Activated naive CD4-positive, alpha-beta T cell (primary cell): ENCODE data around the gene THBS2.
"Not testable (repeated sequence)": the region's sequence is repeated elsewhere in the genome, so short reads cannot be mapped to it uniquely, and the experiment has no call there.

Experiments
- DNase-seq, 4 experiments: peaks; one replicate each; lab custom pipeline; 2025; lab: John Stamatoyannopoulos, UW

The THBS2 gene

DNA sequence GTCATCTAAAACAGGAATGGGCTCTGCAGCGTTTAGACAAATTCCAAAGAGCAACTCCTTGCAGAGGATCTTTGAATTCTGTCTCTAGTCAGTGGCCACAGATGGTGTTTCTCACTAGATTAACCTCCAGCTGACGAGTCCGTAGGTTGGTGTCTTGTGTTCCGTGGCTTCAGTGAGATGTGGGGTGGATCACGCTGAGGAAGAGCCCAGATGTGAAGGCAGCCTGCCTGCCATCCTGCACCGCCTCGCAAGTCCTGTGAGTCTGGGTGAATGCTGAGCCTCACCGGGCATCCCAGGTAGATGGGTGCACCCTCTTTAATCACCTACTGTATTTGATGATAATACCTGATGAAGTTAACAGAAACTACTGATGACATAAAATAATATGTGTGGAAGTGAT, 70.4 kb downstream of the THBS2 start:
- no peak for DNase-seq

DNA sequence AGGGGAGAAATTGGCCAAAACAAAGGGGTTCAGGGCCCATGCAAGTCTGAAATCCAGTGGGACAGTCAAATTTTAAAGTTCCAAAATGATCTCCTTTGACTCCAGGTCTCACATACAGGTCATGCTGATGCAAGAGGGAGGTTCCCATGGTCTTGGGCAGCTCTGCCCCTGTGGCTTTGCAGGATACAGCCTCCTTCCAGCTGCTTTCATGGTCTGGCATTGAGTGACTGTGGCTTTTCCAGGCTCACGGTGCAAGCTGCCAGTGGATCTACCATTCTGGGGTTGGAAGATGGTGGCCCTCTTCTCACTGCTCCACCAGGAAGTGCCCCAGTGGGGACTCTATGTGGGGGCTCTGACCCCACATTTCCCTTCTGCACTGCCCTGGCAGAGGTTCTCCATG, 73.8 kb downstream of the THBS2 start:
- not testable (repeated sequence) for DNase-seq

GRCh38 chr6:169177516-169178166, 76.0 kb downstream of the THBS2 start:
- no peak for DNase-seq

GRCh38 chr6:169176361-169176991, 77.2 kb downstream of the THBS2 start:
- DNase-seq = no peak

- DNase-seq = no peak
Observed at GRCh38 chr6:169175360-169175887, 78.2 kb downstream of the THBS2 start.

GRCh38 chr6:169174516-169175359, 78.9 kb downstream of the THBS2 start:
- no peak for DNase-seq

DNA sequence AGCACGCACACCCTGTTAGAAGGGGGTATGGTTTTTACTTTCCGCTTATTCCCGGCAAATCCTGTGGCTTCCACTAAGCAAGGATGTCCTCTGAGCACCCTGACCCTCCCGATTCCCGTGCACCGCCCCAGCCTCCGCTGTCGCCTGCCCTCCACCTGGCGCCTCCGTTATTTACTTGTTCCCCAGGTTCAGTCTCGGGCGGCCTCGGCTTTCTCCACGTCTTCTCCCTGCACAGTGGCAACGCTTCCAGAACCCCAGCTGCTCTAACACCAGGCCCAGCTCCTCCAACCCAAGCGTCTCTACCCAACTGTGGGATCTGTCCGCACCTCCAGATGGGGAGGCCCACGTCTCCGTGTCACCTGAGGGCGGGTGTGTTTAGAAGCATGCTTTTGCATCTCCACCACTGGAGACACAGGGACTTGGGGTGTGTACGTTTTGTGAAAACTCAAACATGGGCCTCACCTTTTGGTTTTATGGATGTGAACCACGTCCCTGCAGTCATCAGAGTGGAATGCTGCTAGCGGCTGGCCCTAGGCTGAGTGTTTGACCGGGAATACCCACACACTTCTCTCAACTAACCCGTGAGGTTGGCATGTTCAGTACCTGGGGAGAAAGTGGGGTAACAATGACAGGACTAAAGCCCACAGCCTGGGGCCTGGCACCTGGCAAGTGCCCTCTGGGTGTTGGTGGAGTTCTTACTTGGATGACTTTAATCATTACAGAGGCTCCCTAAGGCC, 79.9 kb downstream of the THBS2 start:
- no peak for DNase-seq

DNA sequence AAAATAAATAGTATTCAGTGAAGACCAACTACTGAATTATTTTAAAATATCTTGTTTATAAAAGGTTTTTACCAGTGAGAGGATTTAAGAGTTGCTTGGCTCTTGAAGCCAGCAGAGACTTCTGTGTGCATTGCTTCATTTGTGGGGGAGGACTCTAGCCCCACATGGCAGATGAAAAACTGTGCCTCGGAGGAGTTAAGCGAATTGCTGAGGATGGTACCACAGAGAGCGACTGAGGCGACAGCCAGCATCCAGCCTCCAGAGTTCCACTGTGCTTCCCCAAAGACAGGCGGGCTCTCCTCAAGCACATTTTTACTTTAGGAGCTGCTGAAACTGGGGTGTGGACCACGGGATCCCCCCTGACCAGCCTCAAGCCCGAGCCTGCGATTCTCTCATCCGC, 80.7 kb downstream of the THBS2 start:
- DNase-seq = no peak

DNA sequence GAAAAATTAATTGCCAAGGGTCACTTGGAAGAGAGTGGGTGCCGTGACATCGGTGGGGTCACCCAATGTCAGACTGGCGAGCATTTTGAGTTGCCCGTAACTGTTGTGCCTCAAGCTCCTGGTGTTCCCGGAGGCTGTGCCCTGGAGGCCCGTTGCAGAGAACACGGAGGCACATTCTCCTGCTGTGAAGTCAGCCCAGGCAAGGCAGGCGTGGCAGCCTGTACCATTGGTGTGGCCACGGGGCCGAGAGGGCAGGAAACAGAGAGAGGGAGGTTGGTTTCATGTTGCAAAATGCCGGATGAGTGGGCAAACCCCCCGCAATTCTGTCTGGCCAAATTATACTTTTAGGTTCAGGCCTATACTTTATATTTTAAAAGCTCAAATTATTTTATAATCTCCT, 81.2 kb downstream of the THBS2 start:
- no peak for DNase-seq

- no peak for DNase-seq
Observed at GRCh38 chr6:169171951-169172350, 81.7 kb downstream of the THBS2 start.

DNA sequence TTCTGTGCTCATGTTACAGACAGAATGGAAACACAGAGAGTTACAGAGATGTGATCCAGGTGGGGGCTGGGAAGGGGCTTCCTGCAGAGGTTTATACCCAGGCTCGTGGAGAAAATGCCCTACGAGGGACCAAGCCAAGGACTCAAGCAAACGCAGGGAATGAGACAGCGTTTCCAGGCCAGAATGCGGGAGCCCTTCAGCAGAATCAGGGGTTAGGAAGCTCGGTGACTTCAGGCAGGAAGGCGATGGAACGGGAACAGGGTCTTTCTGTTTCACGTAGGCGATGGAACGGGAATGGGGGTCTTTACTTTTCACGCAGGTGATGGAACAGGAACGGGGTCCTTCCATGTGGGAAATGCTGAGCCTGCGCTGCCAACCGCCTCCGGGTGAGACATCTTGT, 82.6 kb downstream of the THBS2 start:
- DNase-seq = no peak

DNA sequence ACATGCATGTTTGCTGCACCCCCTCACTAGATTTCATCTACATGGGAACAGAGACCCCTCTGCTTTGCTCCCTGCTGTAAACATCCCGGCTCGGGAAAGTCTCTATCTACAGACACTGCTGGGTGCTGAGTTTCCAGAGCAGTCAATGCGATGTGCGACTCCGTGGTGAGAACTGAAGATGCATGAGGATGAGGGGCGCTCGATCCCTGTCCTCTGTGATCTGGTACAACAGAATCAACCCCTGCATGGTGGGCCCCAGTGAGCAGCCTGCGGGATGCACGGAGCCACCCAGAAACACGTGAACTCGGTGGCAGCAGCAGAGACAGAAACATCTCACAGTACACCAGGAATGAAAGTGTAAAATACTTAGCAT, 83.1 kb downstream of the THBS2 start:
- no peak for DNase-seq

GRCh38 chr6:169169941-169170582, 83.6 kb downstream of the THBS2 start:
- no peak for DNase-seq

- no peak for DNase-seq
Observed at GRCh38 chr6:169169375-169169774, 84.3 kb downstream of the THBS2 start.

GRCh38 chr6:169168706-169169105, 84.9 kb downstream of the THBS2 start:
- no peak for DNase-seq

- no peak for DNase-seq
Observed at GRCh38 chr6:169168302-169168630, 85.4 kb downstream of the THBS2 start.

DNA sequence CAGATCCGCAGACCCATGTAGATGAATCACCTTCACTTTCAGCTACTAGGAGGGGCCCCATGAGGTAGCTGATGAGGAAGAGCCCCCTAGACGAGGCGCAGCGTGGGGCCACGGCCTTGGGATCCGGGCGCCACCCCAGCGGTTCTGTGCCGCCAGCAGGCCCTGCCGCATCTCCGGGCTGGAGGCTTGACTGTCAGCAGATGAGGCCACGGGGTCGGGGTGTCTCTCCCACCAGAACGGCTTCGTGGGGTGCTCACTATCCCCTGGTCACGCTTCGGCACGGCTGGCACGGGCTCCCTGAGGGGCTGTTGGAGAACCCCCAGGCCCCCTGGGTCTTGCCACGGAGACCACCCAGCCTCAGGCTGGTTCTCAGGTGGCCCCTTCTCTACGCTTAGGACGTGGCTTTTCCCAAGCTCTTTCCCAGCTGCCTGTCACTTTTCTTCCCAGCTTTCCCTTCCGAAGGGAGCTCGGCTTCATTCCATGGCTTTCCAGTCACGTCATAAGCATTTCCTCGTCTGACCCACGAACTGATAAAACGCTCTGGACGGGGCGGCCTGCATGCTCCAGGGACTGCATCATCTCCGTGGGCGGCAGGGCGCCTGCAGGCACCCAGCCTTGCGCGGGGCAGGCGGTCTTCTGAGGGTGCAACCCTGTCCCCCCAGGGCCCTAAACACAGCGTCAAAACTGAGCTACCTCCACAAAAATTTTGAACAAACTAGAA, 85.9 kb downstream of the THBS2 start:
- no peak for DNase-seq

DNA sequence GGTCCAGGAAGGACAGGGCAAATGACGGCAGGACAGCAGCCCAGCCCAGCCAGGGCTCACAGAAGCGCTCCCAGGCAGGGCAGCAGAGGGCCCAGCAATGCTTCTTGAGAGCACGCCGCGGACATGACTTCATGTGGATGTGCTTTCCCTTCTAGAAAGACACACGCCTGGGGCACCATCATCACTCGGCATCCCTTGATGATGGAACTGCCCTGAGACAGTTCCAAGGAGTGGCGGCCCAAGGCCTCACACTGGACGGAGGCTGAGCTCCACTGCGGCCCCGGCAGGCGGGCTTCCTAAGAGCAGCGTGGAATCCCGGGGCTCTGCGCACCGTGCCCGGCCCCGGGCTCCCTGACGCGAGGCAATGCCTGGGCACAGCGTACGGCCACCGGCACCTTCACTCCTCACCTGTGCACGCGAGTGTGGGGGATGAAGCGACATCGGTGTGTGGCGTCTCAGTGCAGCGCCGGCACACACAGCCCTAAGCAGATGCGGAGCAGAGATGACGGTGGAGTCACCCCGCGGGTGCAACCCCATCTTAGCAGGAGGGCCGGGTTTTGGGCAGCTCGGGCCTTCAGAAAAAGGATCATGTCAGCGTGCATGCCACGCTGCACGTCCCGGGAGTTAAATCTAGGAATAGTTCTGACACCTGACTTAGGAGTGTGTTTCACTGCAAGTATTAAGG, 86.6 kb downstream of the THBS2 start:
- no peak for DNase-seq
